Medulla oblongata (tissue), 1 donor: ENCODE measurements around the gene TBPL2.
"Not testable (repeated sequence)": the region's sequence is repeated elsewhere in the genome, so short reads cannot be mapped to it uniquely, and the experiment has no call there.

Experiments used
- DNase-seq: peaks from one replicate; pipeline ENCODE4 v3.0.0-alpha.2; 2015; ENCODE audit errors: extremely low spot score

Gene TBPL2

DNA sequence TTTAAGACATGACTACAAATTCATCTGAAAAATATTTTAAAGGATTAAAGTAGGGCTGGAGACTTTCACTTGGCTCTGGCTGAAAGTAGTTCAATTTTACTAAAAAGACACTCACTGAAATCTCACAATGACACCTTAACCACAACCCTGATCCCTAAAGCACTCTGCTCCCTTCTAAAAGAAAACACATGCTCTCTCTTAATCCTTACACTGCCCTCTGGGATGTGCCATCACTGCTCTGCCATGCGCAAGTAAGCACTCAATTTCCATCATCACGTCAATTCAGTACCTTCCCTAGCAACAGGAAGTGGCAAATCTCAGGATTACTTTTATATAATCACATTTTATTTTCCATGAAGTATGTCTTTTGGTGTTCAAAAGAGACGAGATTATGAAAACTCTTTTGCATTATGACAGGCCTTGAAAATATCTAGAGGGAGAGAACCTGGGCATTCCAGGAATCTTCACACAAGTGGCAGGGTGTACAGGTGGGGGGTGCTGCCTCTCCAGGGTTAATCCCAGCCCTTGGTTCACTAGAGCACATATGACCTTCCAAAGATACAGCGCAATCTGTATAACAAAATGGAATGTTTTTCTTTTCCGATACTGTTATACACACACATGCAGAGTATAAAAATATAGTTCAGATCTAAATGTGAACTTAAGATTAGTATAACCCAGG lies 36.1 kb downstream of the TBPL2 start:
- no peak for DNase-seq

GRCh38 chr14:55401751-55402150 lies 38.7 kb downstream of the TBPL2 start:
- no peak for DNase-seq

- no peak for DNase-seq
These were observed 40.6 kb downstream of the TBPL2 start for GRCh38 chr14:55399852-55400251.

DNA sequence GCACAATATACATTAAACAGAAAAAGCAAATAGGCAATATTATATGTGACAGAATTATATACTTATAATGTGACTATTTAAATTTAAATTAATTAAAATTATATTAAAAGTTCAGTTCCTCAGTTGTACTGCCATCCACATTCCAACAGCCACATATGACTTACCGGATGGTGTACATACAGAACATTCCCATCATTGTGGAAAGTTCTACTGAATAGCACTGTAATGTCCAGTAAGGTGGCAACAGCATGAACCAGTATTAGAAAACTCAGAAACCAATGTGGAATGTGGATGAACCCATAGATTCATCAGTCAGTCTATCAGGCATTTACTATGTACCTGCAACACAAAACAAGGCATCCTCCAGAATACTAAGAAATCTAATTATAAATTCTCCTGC lies 41.2 kb downstream of the TBPL2 start:
- no peak for DNase-seq

GRCh38 chr14:55398679-55399078 lies 41.7 kb downstream of the TBPL2 start:
- DNase-seq: no peak

DNA sequence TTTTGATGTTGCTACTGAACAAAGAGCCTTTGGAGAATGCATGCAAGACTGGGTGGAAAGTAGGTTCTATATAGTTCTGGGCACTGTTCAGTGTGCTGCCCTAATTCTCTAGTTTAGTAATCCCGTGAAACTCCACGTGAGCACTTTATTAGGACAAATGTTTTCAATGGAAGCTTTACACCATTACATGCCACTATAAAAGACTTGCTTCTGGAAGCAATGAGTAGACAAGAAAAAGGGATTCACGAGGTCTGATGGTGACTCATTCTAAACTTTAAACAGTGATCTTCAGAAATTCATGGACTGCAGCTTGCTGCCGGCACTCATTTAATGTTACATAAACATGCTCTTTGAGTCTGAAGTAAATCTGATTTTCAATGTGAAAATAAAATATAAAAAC lies 51.1 kb downstream of the TBPL2 start:
- no peak for DNase-seq

- DNase-seq: no peak
These were observed 52.3 kb downstream of the TBPL2 start for GRCh38 chr14:55388160-55388559.

GRCh38 chr14:55387121-55387520 lies 53.3 kb downstream of the TBPL2 start:
- DNase-seq: no peak

- no peak for DNase-seq
These were observed 54.2 kb downstream of the TBPL2 start for GRCh38 chr14:55386037-55386808.

DNA sequence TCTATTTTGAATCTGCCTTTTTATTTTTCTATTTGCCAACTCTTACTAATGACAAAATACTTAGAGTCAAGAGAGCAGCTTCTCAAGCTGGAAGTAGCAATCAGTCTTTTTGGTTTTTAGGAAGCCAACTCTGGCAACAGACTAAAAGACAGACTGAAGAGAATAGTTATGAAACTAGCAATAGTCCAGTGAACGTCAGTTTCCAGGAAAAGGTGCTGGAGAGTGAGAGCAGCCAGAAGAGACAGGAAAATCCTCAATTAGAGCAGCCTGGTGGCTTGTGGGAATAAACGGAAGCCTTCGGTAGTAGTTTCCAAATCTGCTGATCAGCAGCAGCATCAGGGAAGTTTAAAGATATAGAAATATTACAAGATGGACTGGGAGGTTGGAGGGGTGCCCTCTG lies 55.9 kb downstream of the TBPL2 start:
- no peak for DNase-seq

- no peak for DNase-seq
These were observed 56.8 kb downstream of the TBPL2 start for GRCh38 chr14:55383541-55384140.

DNA sequence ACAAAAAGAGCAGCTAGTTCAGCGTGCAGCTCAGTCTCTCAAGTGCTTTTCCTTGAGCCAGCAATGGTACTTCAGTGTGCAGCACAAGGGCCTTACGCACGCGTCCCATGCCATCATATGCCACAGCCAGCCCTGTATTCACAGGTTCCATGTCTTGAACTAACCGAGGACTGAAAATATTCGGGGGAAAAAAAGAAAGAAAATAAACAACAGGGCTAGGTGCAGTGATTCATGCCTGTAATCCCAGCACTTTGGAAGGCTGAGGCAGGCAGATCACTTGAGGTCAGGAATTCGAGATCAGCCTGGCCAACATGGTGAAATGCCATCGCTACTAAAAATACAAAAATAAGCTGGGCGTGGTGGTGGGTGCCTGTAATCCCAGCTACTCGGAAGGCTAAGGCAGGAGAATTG lies 57.4 kb downstream of the TBPL2 start:
- not testable (repeated sequence) for DNase-seq

DNA sequence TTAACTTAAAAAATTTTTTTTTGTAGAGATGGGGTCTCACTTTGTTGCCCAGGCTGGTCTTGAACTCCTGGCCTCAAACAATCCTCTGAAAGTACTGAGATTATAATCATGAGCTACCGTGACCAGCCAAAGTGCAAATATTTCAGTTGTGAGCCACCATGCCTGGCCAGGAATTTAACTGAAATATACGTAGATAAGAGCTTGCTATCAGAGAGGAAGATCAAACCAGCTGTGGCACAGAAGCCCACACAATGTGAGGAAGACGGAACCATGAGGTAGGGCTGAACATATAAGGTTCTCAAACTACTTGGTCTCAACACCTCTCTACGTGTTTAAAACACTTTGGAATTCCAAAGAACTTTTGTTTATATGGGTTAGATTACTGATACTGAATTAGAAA lies 57.9 kb downstream of the TBPL2 start:
- no peak for DNase-seq

DNA sequence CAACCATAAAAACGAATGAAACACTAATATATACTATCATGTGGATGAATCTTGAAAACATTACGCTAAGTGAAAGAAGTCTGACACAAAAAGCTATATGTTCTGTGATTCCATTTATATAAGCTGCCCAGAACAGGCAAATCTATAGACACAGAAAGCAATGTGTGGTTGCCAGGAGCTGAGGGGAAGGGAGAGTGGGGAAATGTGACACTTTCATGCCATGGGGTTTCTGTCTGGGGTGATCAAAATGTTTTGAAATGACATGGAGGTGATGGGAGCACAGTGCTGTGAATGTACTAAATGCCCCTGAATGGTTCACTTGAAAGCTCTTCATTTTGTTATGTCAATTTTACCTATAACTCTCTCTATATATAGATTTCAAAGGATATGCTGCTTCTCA lies 58.9 kb downstream of the TBPL2 start:
- no peak for DNase-seq

GRCh38 chr14:55381040-55381439 lies 59.4 kb downstream of the TBPL2 start:
- no peak for DNase-seq

GRCh38 chr14:55377236-55377635 lies 63.2 kb downstream of the TBPL2 start:
- DNase-seq: no peak

GRCh38 chr14:55374771-55375170 lies 65.6 kb downstream of the TBPL2 start:
- no peak for DNase-seq

- no peak for DNase-seq
These were observed 66.4 kb downstream of the TBPL2 start for GRCh38 chr14:55373784-55374705.

DNA sequence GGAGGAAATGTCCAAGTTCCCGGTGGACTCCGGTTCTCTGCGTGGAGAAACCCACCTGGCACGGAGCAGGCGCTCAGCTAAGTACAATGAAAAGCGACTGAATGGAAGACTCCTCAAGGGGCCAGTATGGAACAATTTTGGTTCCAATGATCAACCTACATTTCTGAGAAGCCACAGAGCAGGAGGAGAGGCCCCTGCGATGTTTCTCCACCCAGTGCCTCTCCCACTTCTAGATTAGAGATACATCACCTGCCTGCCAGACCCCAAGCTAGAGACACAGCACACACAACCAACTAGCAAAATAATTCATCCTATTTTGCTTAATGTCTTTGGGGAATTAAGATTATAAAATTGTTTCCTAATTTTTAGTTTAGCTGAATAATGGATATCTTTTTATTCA lies 67.6 kb downstream of the TBPL2 start:
- DNase-seq: no peak

- no peak for DNase-seq
These were observed 68.0 kb downstream of the TBPL2 start for GRCh38 chr14:55372423-55372822.

DNA sequence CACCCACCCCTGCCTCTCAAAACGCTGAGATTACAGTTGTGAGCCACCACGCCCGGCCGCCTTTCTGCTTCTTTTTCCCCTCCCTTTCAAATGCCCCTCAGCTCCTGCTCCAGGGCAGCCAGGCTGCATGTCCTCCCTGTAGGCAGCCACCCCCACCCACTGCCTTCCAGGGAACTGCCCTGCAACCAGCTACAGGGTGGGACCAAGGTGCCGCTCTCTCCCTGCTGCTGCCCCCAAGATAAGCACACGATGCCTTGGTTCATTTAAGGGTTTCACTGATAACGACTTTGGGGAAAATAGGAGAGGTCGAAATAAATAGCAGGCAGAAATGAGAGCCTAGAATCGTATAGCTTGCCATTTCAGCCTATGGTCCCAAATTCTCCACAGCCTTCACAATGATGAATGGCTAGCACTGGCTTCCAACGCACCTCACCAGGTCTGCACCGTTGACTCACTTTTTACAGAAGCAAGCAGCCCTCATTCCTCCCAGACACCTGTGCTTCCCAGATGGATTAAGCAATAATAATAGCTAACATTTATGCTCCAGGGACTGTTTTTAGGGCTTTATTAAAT lies 69.4 kb downstream of the TBPL2 start:
- DNase-seq: no peak

- DNase-seq: no peak
These were observed 74.1 kb downstream of the TBPL2 start for GRCh38 chr14:55366271-55366670.
